ENCODE measurements around the gene HCN2.
"Not testable (repeated sequence)": the region's sequence is repeated elsewhere in the genome, so short reads cannot be mapped to it uniquely, and the experiment has no call there.

HCN2 gene

DNA sequence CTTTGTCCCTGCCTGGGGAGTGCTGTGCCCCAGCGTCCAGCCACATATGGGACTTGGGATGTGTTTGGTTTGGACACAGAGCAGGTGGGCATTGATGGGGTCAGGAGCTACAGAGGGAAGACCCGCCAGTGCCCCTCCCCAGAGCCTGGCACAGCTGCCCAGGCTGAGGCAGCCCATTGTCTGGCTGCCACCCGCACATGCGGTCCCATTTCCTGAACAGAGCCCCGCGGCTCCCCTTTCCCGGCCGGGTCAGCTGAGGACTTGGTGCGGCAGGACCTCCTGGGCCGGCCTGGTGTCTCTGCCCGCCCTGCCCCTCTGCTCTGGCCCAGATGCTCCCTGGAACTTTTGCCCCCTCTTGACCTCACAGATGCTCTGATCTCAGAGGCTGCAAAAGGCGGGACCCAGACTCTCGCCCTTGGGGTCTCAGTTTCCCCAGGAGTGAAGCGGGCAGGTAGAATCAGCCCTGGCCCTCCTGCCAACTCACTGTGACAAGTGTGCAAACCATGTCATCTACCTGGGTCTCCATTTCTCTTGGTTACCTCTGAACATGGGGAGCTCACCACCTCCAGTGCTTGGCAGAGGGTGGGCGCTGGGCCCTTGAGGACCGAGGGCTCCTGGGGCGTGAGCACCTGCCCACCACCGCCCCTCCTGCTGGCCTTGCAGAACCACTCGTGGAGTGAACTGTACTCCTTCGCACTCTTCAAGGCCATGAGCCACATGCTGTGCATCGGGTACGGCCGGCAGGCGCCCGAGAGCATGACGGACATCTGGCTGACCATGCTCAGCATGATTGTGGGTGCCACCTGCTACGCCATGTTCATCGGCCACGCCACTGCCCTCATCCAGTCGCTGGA, 17.8 kb downstream of the HCN2 start:
- no peak for DNase-seq

DNA sequence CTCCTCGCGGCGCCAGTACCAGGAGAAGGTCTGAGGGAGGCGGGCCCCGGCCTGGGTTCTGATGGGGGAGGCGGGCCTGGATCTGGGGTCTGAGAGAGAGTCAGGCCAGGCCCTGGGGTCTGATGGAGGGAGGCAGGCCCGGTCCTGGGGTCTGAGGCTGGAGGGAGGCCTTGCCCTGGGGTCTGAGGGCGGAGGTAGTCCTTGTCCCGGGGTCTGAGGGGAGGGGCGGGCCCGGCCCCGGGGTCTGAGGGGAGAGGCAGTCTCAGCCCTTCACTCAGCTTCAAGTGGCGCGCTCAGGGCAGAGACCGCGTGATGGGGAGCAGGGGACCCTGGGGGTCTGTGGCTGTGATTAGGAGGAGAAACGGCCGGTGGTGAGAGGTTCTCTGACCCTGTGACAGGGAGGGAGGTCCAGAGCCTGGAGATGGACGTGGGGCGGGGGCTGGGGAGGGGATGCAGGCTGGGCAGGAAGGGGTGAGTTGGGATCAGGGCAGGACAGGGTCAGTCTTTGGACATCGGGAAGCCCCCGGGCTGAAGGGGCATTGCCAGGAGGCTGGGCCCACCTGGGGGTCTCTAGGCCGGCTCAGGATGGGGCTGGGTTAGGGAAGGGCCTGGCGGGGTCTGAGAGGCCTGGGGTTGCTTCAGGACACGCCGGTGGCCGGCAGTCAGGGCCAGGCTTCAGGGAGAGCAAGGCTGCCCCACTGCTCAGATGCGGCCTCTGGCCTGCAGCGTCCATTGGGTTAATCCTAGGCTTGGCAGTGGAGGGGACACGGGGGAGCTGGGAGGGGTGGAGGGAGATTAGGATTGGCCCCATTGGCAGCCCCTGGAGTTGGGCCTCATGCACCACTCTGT, 18.7 kb downstream of the HCN2 start:
- DNase-seq: no peak

DNA sequence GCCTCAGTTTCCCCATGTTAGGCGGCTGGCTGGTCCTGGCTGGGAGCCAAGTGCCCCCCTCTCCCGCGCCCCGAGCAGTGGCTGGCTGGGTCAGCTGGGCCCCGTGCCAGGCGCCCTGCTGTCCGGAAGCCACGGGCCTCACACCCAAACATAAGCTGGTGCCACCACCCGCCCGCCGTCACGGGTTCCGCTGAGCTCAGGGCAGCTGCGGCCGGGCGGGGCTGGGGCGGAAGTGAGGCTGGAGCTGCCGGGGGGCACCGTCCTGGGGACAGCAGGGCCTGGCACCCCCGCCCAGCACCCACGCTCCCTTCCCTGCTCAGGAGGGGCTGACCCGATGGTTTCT, 19.3 kb downstream of the HCN2 start:
- DNase-seq: no peak

DNA sequence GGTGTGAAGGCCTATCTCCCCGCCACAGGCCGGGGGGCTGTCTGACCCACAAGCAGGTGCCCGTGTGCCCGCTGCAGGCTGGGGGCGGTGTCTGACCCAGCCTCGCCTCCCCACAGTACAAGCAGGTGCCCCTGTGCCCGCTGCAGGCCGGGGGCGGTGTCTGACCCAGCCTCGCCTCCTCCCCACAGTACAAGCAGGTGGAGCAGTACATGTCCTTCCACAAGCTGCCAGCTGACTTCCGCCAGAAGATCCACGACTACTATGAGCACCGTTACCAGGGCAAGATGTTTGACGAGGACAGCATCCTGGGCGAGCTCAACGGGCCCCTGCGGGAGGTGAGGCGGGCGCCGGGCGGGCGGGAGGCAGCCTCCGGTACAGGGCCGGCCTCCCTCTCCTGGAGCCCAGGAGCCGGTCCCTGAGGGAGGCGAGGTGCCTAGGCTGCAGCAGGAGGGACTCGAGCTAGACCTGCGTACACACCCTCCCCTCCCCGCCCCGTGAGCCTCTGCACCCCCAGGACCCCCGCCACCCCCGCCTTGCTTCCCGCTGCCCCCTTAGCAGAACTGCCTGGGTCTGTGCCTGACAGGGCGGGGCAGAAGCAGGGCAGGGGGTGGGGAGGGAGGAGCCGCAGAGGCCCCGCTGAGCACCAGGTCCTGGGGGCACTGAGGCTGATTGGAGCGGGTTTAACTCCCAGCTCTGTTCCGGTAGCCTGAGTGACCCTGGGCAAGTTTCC, 20.6 kb downstream of the HCN2 start:
- no peak for DNase-seq

DNA sequence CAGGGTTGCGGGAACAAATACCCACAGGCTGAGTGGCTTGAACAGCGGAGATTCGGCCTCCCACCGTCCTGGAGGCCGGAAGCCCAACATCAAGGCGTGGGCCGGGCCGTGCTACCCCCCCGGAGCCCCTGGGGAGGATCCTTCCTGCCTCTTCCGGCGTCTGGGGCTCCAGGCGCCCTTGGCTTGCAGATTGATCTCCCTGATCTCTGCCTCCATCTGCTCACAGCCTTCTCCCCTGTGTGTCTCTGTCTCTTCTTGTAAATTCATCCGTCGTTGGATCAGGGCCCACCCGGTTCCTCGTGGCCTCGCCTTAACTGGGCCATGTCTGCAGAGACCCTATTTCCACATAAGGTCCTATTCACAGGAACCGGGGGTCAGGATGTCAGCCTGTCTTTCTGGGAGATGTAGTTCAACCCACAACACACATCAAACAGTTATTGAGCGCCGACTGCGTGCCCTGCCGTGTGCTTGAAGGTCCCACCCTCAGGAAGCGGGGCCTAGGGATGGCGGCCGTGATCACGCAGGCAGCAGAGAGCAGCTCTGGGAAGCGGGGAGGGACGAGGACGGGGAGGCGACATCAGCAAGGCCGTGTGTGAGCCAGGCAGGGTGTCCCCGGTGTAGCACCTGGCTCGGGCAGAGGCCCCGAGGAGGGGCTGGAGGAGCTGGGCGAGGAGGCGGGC, 21.3 kb downstream of the HCN2 start:
- DNase-seq: no peak

DNA sequence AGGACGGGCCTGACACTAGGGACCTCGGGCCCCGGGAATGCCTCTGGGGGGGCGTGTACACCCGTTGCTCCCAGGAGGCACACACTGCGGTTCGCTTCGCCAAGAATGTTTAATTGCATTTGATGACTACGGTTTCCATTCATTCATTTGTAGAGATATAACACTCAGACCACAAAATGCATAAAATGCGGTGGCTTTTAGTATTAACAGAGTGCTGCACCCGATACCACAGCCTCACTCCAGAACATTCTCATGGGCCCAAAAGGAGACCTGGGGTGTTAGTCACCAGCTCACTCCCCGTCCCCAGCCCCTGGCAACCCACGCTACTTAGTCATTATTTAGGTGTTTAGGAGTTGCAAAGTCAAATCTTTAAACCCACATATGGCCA, 21.8 kb downstream of the HCN2 start:
- no peak for DNase-seq

DNA sequence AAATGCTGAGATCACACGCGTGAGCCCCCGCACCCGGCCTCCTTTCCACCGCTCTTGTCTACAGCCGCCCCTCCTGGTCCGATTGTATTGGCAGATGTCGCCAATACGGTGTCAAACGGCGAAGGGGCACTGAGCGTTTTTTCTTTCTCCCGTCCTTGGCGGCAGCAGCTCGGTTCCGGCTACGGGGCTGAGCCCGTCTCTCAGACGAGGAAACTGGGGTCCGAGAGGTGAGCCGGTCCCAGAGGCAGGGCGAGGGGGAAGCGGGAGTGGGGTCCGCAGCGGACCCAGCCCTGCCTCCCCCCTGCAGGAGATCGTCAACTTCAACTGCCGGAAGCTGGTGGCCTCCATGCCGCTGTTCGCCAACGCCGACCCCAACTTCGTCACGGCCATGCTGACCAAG, 23.3 kb downstream of the HCN2 start:
- DNase-seq: no peak

DNA sequence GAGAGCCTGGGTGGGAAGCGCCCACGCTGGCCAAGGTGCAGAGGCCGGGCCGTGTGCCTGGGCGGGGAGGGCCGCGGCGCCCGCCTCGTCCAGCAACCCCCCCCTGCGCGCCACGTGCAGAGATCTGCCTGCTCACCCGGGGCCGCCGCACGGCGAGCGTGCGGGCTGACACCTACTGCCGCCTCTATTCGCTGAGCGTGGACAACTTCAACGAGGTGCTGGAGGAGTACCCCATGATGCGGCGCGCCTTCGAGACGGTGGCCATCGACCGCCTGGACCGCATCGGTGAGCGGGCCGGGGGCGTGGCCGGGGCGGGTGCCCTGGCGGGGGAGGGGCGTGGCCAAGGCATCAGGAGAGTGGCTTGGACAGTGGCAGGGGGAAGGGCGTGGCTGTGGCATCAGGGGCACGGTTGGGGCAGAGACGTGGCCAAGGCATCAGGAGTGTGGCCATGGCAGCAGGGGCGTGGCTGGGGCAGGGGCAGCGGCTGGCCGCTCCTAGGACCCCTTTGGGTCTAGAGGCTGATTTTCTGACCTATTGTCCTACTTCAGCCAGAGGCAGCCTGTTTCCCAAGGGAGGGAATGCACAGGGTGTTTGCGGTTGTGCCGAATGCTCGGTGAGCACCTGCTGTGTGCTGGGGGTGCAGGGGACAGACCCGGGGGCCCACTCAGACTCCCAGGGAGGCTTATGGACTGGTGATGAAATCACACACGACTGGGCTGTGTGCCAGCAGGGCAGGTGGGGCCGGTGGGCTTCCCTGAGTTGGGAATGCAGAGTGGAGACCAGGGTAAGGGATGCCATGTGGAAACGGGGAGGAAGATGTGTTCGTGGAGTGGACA, 24.3 kb downstream of the HCN2 start:
- no peak for DNase-seq

DNA sequence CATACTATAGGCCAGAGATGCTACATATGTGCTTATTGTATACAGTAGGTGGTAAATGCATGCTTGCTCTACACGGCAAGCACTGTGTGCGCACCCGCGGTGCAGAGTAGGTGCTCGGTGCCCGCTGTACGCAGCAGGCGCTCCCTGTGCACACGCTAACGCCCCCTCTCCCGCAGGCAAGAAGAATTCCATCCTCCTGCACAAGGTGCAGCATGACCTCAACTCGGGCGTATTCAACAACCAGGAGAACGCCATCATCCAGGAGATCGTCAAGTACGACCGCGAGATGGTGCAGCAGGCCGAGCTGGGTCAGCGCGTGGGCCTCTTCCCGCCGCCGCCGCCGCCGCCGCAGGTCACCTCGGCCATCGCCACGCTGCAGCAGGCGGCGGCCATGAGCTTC, 25.9 kb downstream of the HCN2 start:
- DNase-seq: no peak

DNA sequence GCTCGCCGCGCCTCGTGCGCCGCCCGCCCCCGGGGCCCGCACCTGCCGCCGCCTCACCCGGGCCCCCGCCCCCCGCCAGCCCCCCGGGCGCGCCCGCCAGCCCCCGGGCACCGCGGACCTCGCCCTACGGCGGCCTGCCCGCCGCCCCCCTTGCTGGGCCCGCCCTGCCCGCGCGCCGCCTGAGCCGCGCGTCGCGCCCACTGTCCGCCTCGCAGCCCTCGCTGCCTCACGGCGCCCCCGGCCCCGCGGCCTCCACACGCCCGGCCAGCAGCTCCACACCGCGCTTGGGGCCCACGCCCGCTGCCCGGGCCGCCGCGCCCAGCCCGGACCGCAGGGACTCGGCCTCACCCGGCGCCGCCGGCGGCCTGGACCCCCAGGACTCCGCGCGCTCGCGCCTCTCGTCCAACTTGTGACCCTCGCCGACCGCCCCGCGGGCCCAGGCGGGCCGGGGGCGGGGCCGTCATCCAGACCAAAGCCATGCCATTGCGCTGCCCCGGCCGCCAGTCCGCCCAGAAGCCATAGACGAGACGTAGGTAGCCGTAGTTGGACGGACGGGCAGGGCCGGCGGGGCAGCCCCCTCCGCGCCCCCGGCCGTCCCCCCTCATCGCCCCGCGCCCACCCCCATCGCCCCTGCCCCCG, 26.5 kb downstream of the HCN2 start:
- DNase-seq: no peak

DNA sequence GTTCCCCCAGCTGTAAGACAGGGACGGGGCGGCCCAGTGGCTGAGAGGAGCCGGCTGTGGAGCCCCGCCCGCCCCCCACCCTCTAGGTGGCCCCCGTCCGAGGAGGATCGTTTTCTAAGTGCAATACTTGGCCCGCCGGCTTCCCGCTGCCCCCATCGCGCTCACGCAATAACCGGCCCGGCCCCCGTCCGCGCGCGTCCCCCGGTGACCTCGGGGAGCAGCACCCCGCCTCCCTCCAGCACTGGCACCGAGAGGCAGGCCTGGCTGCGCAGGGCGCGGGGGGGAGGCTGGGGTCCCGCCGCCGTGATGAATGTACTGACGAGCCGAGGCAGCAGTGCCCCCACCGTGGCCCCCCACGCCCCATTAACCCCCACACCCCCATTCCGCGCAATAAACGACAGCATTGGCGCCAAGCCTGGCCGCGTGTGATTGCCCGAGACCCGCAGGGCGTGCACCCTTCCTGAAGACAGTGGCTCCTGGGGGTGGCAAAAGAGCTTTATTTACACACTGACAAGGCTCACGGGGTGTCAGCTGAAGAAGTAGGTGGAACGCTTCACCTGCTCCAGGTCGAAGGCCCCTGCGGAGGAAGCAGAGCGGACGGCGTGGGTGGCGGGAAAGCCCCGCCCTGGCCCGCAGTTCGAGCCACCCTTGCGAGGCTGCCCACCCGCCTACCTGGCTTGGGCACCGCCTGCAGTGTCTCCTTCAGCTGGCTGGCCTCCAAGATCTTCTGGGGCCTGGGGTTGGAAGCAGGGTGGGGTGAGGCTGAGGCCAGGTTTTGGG, 27.3 kb downstream of the HCN2 start:
- no peak for DNase-seq

DNA sequence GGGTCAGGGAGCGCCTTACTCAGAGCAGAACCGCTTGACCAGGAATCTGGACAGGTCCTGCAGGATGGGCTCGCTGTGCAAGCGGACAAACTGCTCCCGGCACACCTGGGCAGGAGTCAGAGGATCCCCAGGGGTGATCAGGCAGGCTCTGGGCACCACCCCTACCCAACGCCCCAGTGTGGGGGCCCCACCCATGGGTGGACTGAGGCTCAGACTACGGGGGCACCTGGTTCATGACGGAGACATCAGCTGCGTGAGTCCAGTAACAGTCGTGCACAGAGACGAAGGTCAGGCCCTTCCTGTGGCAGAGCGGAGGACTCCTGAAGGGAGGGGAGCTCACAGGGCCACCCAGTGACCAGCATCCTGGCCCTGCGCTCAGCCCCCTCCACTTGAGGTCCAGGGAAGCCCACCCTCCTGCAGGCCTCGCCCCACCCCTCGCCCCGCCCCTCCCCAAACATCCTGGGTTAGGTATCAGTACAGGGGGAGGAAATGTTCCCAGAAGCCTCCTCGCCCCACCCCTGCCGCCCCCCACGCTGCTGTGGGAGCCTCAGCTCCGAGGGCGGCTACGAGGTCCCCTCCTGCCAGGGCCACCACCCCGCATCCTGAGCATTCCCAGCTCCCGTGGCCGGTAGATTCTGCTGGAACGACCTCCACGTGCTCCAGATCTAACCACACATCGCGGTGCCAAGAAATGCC, 28.0 kb downstream of the HCN2 start:
- no peak for DNase-seq

DNA sequence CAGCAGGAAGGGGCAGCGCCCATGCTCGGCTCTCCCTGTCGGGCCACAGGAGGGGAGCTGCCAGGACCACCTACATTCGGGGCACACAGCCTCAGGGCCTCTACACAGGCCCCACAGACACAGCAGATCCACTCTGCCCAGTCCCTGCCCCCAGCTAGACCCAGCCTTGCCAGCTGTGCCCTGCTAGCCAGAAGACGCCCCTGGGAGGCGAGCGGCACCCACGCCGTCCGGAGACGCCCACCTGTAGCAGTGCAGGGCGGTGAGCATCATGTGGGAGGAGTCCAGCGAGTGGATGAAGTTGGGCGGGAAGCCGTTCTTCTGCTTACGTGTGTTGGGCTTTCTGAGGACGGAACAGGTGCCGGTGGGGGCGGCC, 28.6 kb downstream of the HCN2 start:
- no peak for DNase-seq

DNA sequence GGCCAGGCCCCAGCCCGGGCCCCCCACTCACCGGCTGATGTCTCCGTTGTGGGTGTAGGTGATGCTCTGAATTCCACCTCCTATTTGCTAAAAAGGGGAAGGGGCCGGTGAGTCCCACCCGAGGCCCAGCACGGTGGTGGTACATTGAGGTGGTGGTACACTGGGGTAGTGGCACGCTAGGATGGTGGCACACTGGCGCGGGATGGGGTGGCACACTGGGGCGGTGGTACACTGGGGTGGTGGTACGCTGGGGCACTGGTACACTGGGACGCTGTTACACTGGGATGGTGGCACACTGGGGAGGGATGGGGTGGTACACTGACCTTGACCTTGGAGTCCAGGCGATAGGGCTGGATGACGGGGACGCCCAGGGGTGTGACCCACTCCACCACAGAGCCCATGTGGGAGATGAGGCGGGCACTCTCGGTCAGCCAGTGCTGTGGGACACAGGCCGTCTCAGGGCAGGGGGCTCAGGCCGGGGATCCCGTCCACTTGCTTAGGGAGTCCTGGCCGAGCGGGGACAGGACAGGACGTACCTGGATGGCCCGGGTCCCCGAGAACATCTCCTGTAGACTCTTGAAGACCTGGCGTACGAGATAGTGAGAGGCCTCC, 29.1 kb downstream of the HCN2 start:
- no peak for DNase-seq

DNA sequence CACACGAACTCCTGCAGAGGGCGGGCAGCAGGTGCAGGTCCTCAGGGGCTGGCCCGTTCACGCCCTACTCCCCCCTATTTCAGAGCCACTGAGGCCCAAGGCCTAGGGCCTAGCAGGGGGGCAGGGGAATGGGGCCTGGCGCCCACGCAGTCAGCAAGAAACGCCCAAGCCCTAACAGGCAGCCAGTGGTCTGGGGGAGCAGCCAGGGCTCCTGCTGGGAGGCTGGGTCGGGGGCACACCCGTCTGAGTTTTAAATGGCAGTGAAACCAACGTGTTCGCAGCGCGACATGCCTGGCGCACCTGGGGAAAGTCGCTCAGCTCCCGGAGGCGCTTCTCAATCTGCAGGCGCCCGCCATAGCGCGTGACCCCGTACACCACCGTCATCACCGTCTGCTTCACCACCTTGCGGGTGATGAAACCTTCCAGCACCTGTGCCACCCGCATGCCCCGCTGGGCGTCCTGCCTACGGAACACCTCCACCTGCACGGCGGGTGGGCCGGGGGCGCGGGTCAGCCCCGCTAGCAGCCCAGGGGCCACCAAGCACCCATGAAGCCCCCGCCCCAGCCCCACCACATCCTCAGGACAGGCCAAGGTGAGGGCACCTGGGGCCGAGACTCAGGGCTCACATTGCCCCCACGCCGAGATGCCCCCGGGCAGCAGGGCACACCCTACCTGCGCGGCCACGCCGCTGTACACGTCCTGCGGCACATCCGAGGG, 29.8 kb downstream of the HCN2 start:
- DNase-seq: no peak

DNA sequence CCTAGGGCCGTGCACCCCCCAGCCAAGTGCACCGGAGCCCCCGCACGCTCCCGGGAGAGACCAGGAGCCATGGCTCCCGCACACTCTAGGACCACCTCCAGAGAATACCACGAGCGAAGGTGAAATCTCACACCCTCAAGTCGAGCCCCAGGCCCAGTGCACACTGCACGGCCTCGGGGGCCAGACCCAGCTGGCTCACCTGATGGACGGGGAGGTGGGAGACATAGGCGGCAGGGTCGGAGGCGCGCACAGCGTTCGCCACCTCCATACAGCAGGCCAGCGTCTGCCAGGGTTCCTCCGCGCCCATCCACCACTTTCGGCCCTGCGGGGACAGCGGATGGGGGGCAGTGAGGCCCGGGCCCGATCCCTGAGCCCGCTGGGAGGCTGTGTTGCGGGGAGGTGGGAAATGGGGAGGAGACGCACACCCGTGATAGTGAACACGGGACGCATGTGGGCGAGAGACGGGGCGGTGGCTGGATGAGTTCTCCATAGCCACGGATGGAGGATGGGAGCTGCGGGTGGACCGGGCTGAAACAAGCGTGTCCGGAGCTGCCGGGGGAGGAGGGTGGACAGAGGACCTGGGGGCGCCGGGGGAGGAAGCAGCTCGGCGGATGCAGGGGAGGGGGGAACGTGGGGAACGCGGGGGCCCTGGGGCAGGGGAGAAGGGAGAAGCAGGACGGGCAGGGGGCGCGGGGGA, 30.6 kb downstream of the HCN2 start:
- no peak for DNase-seq

DNA sequence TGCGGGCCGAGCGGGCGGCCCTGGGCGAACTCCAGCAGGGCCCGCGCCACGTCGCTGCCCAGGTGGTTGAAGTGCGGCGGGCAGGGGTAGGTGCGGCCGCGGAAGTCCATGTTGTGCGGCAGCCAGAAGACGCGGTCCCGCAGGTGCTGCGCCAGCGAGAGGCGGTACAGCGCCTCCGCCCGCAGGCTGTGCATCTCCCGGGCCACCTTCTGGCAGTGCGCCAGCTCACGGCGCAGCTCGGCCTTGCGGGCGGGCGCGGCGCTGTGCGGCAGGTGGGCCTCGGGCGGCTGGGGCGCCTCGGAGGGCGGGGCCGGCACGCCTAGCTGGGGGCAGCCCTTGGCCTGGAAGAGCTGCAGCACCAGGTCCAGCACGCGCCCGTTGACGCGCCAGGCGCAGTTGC, 31.5 kb downstream of the HCN2 start:
- DNase-seq: not testable (repeated sequence)

DNA sequence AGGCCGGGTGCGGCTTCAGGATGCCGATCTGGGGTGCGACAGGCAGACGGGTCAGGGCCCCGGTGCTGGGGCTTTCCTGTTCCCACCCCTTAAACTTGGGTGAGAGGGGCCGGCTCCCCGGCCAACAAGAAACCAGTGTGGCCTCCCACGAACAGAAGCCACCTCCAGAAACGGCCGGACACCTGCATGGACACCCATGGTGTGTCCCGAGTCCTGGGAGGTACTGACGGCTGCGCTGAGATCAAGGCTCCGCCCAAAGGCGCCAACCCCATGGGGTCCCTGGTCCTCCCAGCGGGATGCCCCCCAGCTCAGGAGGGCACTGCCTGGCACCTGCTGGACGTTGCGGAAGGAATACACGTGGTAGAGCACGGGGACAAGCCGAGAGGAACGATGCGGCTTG, 32.1 kb downstream of the HCN2 start:
- no peak for DNase-seq
